Measurements from ENCODE around the gene WDR45B. TPM values are rescaled to one million over a fixed set of nuclear protein-coding genes. Genes with fewer than 3 reads are reported as not detected.
"Not testable (repeated sequence)": the region's sequence is repeated elsewhere in the genome, so short reads cannot be mapped to it uniquely, and the experiment has no call there.

WDR45B gene
- total RNA-seq, 1 donor from 2014 or later = 65.3 TPM

DNA sequence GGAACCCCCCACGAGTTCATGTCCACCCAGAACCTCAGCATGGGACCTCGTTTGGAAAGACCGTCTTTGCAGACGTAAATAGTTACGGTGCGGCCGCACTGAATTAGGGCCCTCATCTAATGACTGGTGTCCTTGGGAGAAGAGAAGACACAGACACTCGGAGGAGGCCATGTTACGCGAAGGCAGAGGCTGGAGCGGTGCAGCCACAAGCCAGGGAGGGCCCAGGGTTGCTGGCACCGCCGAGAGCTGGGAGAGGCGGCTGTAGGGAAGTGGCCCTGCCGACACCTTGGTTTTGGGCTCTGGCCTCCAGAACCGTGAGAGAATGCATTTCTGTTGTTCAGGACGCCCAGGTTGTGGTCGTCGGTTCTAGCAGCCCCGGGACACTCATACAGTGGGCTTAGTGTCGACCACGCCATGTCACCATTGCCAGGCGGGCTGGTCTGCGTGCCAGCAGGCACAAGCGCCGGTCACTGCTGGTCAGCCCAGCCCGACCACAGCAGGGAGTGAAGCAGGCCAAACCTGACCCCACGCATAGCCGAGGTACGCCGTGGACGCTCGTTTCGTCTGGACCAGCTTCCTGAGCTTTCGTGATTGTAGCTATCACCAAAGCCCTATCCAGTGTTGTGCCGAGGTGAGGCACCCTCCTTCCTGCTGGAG, 10.7 kb upstream of the WDR45B start:
- DNase-seq (ENCODE audit: low spot score) = no peak

DNA sequence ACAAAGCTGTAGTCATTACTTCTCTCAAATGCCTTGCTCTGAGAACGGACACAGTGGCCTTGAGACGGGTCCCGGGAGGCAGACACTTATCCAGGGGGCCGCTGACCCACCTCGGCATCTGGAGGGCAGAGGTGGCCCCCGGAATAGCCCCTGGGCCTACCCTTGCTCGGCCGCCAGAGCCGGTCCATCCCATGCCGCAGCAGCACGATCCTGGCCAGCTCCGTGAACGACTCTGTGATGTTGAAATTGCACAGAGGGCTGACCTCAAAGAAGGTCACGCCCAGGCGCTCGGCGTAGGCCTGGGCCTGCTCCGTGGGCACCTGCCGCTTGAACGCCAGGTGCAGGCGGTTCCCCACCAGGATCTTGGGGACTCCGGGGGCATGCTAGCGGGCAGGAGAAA, 10.1 kb upstream of the WDR45B start:
- no peak for DNase-seq (ENCODE audit: low spot score)

DNA sequence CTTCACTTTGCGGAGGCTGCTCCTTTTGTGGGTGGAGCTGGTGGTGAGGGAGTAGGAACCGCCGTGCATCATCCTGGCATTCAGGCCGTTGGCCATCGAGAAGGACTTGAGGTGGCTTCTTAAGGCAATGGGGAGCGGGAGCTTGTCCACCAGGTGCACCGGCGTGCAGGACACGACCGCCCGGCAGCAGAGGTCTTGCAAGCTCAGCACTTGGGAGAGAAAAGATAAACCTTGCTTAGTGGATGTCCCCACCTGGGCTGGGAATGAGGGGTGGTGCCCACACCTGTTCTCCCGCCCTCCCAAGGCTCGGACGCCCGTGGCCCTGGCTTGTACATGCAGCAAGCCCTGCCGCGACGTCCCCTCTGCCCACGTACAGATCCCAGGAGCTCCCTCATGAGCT, 9.7 kb upstream of the WDR45B start:
- DNase-seq (ENCODE audit: low spot score) = no peak

DNA sequence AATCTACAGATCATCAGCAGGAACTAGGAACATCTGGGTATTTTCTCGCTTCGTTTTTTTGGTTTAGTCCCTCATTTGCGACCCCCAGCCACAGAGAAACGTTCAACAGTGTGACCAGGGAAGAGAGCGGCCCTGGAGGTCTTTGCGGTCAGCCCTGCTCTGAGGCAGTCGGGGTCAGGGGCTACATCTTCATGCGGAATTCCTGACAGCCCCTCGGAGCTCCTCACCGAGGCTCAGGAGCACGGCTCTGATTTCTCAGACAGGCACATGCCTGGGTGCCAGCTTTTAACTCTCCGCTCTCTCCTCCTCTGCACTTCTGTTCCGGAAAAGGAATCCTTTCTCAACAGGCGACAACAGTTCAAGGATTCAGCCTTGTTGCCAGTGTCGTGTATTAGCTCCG, 8.0 kb upstream of the WDR45B start:
- DNase-seq (ENCODE audit: low spot score) = no peak

DNA sequence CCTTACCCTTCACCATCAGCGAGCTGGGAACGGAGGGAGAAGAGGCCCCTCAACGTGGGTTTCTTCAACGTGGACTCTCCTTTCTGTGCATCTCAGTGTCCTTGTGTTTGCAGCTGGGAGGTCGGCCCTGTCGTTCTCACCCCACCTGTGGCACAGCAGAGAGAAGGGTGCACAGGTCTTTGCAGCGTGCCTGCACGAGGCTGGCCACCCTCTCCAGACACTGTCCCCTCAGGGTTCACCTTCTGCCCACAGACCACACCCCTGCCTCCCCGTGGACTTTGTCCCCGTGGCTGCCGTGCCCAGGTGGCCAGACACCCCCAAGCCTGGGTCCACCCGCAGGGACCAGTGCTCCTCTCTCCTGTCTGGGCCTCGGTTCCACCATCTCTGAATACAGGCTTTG, 7.3 kb upstream of the WDR45B start:
- no peak for DNase-seq (ENCODE audit: low spot score)

DNA sequence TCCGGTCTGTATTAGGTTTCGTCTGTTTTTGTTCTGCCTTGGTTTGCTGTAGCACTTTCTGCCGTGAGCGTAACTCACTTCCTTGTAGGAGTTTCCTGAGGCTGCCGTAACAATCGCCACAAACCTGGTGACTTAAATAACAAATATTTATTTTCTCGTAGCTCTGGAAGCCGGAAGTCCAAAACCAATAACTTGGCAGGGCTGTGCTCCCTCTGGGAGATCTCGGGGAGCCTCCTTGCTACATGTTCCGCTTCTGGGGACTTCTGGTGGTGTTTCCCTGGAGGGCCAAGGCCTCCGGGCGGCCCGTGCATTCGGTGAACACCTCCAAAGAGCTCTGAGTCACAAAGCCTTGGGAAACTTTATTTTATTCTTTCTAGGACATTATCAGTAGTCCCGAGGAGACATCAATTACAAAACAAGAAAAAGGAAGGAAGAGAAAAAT, 6.8 kb upstream of the WDR45B start:
- no peak for DNase-seq (ENCODE audit: low spot score)

DNA sequence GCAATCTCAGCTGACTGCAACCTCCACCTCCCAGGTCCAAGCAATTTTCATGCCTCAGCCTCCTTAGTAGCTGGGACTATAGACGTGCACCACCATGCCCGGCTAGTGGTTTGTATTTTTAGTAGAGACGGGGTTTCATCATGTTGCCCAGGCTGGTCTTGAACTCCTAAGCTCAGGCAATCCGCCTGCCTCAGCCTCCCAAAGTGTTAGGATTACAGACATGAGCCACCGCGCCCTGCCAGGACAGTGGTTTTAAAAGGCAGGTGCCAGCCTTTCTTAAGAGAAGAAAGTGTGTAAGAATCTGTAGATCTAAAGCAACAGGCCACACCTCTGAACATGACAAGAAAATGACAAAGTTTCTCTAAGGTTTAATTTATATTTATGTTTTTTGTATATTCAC, 6.4 kb upstream of the WDR45B start:
- not testable (repeated sequence) for DNase-seq (ENCODE audit: low spot score)

DNA sequence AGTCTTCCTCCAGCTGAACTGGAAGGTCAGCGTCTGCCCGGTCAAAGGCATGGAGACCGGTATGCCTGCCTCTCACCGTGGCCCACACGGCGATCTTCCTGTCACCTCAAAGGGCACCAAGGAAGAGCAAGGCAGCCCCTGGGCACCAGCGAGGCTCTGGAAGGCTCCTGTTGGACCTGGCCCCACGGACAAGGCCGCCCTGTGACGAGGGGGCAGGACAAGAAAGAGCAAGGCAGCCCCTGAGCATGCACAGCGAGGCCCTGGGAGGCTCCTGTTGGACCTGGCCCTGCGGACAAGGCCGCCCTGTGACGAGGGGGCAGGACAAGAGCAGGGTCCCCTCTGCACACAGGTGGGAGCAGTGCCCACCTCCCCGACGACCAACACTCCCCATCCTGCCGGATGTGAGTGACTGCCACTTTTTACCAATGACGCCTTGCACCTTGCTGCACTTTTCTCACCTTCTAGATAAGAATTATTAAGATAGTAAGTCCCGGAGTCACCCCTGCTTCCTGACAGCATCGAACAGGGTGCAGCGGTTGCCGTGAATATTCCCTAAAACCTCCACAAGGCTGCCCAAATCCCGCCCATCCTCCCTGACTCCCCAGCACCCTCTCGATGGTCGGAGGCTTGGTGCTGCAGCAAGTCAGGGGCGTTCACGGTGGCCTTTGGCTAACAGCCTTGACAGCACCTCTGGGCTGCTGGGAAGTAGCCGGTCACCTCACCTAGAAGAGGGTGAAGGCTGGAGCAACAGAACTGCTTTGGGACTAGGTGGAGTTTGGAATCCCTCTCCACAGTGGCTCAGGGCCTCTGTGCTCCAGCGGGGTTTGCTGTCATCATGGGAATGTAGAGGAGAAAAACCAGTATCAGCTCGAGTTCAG, 5.6 kb upstream of the WDR45B start:
- no peak for DNase-seq (ENCODE audit: low spot score)

DNA sequence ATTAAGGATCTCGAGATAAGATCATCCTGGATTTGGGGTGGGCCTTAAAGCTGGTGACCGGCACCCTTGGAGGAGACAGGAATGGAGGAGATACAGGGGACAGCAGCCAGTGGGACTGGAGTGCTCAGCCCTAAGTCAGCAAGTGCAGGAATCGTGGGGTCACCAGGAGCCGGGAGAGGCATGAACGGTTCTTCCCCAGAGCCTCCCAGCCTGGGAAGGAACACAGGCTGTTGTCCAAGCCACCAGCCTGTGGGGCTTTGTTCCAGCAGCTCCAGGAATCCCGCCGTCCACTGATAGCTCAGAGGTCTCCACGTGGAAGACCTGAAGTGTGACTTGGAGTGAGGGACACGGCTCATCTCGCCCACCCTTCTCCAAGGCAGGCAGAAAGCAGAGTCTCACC, 2.5 kb upstream of the WDR45B start:
- no peak for DNase-seq (ENCODE audit: low spot score)

DNA sequence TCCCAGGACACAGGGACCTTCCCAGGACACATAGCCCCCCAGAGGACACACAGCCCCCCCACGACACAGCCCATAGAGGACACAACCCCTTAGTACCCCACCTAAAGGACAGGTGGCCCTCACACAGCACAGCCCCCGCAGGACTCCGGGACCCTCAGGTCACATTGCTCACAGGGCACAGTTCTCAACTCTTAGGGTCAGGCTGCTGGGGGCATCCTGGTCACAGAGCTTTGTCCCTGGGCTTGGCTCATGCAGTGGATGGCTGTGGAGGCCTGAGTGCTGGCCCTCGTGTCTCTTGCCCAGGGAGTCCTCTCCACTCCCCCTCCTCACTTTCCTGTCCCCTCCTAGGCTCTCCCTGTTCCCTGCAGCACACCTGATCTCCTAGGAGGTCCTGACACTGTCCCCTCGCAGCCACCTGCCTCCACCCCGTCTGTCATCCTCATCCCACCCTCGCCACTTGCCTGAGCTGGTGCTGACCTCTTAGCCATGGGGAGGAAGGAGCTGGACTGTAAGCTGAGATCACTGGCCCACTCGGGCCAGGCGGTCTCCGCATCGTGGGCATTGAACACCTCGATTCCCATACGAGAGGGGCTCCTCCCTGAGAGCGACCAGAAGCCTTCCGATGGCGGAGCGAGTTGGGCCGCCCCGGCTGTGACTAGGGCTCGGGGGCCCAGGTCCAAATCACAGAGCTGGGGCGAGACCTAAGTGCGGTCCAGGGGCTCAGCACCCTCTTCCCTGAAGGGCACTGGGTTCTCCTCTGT, 1.4 kb upstream of the WDR45B start:
- no peak for DNase-seq (ENCODE audit: low spot score)

DNA sequence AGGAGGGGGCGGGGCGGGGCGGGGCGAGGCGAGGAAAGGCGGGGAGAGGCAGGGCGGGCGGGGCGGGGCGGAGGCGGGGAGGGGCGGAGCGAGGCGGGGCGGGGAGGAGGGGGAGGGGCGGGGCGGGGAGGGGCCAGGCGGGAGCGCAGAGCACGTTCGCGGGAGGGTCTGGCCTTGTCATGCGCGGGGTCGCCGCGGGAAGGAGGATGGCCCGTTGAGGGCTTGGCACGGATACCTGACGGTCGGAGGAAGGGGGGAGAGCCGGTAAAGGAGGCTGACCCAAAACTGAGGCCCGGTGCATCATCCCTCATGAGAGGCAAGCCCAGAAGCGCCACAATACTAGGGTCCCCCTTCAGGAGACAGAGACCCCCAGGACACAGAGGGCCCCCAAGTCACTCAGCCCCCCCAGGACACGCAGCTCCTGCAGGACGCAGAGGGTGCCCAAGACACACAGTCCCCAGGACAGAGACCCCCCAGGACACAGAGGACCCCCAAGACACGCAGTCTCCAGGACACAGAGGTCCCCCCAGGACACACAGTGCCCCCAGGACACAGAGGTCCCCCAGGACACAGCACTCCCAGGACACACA, 593 bp upstream of the WDR45B start:
- no peak for DNase-seq (ENCODE audit: low spot score)

DNA sequence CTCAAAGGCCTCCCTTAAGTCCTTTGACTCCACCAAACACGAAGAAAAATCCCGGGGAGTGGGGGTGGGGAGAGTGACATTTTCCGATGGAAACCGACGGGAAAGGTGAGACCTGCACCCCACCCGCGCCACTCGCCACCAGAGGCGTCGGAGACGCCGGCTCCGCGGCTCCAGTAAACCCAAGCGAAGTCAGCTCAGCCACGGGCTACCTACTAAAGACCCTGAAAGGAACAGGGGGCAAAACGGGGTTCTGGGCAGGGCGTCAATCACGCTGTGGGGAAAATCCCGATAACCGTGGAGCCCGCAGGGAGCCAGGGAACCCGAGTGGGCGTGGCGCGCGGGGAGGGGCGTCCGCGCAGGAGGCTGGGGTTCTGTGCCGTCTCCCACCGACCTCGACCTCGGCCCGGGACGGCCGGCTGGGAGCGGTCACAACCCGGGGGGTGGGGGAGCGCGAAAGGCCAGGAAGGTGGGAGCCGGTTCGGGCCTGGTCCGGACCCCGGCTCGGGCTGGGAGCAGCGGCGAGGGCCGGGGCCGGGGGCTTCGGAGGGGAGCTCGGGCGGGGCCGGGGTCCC, 565 bp downstream of the WDR45B start:
- DNase-seq (ENCODE audit: low spot score) = no peak

DNA sequence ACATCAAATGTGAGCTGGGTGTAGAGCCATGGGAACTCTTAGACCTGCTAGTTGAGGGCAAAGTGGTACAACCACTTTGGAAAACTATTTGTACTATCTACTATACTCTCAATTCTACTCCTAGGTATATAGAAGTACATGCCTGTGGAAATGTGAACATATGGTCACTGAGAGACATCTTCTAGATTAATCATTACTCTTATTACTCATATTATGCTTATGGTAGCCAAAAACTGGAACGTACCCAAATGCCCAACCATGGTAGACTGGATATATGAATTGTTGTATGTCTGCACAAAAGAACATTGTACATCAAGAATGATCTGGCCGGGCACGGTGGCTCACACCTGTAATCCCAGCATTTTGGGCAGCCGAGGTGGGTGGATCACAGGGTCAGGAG, 2.7 kb downstream of the WDR45B start:
- no peak for DNase-seq (ENCODE audit: low spot score)

DNA sequence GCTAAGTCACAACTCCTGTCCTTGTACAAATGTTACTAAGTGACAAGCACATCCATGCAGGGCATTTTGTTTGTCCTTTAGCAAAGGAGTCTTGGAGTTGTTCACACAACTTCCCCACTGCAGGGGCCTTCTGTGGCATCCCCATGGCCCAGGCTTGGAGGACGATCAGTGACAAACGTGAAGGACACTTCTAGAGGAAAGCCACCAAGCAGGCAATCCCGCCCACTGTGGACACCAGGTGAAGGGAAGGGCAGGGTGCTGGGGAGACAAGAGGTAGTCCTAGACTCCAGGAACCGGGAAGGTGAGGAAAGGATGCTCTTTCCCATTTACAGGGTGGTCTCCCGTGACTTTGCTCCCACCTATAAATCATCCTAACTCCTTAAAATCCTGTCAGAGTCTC, 4.1 kb downstream of the WDR45B start:
- no peak for DNase-seq (ENCODE audit: low spot score)

DNA sequence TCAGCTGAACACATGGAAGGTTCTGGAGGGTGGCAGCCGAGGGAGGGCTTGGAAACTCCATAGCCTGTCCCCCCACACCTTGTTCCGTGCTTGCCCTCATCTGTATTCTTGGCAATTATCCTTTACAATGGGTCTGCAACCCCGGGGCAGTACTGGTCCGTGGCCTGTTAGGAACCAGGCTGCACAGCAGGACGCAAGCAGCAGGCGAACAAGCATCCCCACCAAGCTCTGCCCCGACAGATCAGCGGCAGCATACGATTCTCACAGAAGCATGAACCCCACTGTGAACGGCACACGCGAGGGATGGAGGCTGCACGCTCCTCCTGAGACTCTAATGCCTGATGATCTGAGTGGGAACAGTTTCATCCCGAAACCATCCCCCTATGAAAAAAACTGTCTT, 6.2 kb downstream of the WDR45B start:
- no peak for DNase-seq (ENCODE audit: low spot score)

DNA sequence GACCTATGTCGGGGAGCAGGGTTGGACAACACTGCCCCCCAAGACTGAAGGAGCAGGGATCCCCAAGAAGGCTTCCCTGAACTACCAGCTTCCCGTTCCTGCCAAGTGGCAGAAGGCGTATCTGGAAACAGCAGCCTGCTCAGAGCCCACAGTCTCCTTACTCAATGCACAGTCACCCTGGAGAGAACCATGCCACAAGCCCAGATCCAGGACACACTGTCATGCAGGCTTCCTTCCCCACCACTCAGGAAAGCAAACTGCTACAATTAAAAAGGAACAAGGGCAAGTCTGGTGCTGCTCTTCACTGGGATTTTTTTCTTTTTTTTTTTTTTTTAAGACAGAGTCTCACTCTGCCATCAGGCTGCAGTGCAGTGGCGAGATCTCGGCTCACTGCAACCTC, 8.2 kb downstream of the WDR45B start:
- DNase-seq (ENCODE audit: low spot score) = no peak

DNA sequence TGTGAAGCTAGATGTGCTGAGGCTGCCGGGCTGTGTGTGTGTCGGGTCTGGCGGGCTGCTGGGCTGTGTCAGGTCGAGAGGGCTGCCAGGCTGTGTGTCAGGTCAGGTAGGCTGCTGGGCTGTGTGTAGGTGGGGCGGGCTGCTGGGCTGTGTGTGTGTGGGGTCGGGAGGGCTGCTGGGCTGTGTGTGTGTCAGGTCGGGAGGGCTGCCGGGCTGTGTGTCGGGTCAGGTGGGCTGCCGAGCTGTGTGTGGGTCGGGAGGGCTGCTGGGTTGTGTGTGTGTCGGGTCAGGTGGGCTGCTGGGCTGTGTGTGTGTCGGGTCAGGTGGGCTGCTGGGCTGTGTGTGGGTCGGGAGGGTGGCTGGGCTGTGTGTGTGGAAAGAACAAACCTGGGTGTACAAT, 8.6 kb downstream of the WDR45B start:
- DNase-seq (ENCODE audit: low spot score) = no peak

DNA sequence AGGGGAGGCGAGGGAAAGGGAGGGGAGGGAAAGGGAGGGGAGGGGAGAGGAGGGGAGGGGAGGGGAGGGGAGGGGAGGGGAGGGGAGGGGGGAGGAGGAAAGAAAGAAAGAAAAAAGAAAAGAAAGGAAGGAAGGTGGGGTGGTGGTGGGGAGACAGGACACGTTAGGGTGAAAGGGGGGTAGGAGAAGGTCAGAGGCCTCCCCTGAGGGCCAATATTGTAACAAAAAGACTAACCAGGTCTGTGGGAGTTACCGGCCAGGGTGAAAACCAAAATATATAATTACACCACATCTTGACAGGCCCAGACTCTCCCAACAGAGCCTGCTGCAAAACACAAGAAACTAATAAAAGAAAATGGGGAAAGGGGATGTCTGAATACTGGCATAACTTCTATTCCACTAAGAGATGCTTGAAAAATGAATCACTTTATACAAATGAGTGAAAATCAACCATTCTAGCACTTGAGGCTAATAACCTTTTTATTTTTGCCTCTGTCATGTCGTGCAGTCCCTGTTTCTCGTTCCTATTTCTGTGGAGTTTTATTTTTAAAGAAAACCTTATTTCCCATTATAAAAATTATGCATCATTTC, 10.0 kb downstream of the WDR45B start:
- no peak for DNase-seq (ENCODE audit: low spot score)

DNA sequence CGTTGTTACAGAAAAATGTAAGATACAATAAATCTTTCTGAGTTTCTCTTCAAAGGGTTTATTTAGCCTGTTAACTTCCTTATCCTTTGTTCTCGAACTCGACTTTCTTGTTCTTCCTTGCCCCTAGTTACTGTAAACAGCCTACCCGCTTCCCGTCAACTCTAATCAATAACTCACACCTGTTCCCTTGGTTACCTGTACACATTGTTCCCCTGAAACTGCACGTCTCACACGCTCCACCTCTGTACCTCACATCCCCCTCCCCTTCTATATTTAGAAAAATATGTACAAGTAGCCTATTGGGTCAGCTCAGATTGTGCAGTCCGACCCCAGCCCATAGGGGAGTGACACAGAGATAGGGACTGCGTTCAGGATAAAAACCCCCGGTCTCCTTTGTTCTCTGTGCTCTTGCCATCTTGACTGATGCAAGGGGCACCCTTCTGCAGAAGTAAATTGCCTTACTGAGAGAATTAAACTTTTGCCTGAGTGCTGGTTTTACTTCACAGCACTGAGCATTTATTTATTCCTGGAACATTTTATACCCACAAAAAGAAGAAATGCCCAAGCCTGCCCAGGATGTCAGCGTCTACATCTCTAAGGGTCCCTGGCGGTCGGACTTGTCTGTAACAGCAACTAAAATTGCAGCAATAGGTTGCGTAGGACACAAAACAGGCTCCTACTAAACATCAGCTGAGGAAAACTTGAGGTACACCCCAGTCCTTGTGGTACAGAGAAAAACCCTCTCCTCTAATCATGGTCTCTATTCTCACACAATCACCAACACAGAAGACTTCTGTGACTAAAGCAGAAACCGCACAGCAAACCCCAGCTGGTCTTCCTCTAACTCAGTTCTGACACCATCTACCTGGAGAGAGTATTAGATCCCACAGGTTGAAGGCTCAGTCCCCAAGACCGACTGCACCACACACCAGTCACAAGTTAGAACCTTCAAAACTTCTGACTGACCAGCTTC, 11.3 kb downstream of the WDR45B start:
- DNase-seq (ENCODE audit: low spot score) = no peak

DNA sequence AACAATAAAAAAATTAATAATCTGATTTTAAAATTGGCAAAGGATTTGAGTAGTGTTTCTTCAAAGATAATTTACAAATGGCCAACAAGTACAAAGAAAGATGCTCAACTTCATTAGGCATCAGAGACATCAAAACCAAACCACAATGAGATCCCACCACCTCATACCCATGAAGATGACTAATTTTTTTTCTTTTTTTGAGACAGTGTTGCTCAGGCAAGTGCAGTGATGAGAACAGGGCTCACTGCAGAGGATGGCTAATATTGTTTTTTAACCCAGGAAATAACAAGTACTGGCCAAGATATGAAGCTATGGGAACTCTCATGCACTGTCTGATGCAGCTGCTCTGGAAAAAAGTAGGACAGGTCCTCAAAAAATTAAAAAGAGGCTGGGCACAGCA, 14.9 kb downstream of the WDR45B start:
- no peak for DNase-seq (ENCODE audit: low spot score)
